ENCODE measurements around the gene USP32. TPM values are rescaled to one million over a fixed set of nuclear protein-coding genes. Genes with fewer than 3 reads are reported as not detected.

USP32 gene
- total and polyA plus RNA-seq, 2 donors (not counting 1 experiment from before 2014, with no cell fraction given) = 7.7 to 48.8 TPM

- no peak overlapping the region for H3K9ac ChIP-seq (ENCODE audit: low read length)
- no peaks in the 10 kb centered on the region for H3K36me3 ChIP-seq (replicated peaks in 1 of 2; ENCODE audit: control extremely low read depth in 1 of 2, control insufficient read depth in 1 of 2, extremely low read depth in 1 of 2, insufficient read depth in 2 of 2, low read length in 1 of 2)
- POLR2A ChIA-PET = no interaction called here
- 47% methylated on average over 9 of the region's 17 CpGs for WGBS (ENCODE audit: insufficient coverage)
- no peak overlapping the region for H3K4me3 Mint-ChIP-seq
- intact Hi-C loops (cut with micrococcal nuclease) = no loop called here
- H3K9me3 Mint-ChIP-seq (ENCODE audit: insufficient read depth) = no peaks in the 10 kb centered on the region
- DNase-seq (no peak), ATAC-seq (ENCODE audit: low read depth) (no peak)
- H3K27ac Mint-ChIP-seq = no peak overlapping the region
- H2AFZ ChIP-seq (ENCODE audit: insufficient read depth, low read depth, low read length, poor library complexity, severe bottlenecking) = no peak overlapping the region
- H3K27ac ChIP-seq (ENCODE audit: low read length in 2 of 2) = no peak overlapping the region
- peaks cover 35% of the 10 kb centered on the region for H3K27me3 Mint-ChIP-seq
- H3K27me3 ChIP-seq (replicated peaks in 1 of 4; ENCODE audit: control extremely low read depth in 1 of 4, control insufficient read depth in 3 of 4, insufficient read depth in 4 of 4, low read length in 3 of 4) = peaks cover 0 to 14% (median 0%) of the 10 kb centered on the region in 4 experiments
- peaks cover 9% of the 10 kb centered on the region for H3K4me1 Mint-ChIP-seq
- no peaks in the 10 kb centered on the region for H3K9me3 ChIP-seq (ENCODE audit: control extremely low read depth in 1 of 3, control insufficient read depth in 2 of 3, insufficient read depth in 1 of 3, low read length in 2 of 3)
- peaks cover 0 to 3% of the 10 kb centered on the region in 2 donors for H3K4me1 ChIP-seq (ENCODE audit: control insufficient read depth in 2 of 2, insufficient read depth in 2 of 2, low read length in 2 of 2)
- H3K4me2 ChIP-seq (replicated peaks; ENCODE audit: low read depth, low read length, poor library complexity, severe bottlenecking) = no peak overlapping the region
- no peak overlapping the region for H3K4me3 ChIP-seq (ENCODE audit: control extremely low read depth in 1 of 5, extremely low read depth in 1 of 5, insufficient read depth in 1 of 5, low read depth in 2 of 5, low read length in 4 of 5)
- TF ChIP-seq, protein P1, sequence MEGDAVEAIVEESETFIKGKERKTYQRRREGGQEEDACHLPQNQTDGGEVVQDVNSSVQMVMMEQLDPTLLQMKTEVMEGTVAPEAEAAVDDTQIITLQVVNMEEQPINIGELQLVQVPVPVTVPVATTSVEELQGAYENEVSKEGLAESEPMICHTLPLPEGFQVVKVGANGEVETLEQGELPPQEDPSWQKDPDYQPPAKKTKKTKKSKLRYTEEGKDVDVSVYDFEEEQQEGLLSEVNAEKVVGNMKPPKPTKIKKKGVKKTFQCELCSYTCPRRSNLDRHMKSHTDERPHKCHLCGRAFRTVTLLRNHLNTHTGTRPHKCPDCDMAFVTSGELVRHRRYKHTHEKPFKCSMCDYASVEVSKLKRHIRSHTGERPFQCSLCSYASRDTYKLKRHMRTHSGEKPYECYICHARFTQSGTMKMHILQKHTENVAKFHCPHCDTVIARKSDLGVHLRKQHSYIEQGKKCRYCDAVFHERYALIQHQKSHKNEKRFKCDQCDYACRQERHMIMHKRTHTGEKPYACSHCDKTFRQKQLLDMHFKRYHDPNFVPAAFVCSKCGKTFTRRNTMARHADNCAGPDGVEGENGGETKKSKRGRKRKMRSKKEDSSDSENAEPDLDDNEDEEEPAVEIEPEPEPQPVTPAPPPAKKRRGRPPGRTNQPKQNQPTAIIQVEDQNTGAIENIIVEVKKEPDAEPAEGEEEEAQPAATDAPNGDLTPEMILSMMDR (IDR thresholded peaks at IDR 0.05) = no peak
- no peak for TF ChIP-seq EZH2 (IDR thresholded peaks at IDR 0.05; ENCODE audit: borderline replicate concordance, insufficient read depth, low read depth, low read length, poor library complexity, severe bottlenecking)
- no peaks in the 10 kb centered on the region for H3K79me2 ChIP-seq (ENCODE audit: control insufficient read depth, insufficient read depth, low read length)
- no peaks in the 10 kb centered on the region for H4K20me1 ChIP-seq (ENCODE audit: control insufficient read depth, insufficient read depth, low read length, poor library complexity, severe bottlenecking)
- CTCF ChIA-PET = interaction anchor here (0.8 kb wide), 1 partner anchor 9 kb away, joined by 3 read pairs; no protein-coding TSS in a partner anchor
These were observed 230.2 kb downstream of the USP32 start for GRCh38 chr17:60161598-60162330.

GRCh38 chr17:60160829-60161501 is 231.0 kb downstream of the USP32 start:
- POLR2A ChIA-PET = no interaction called here
- Histone ChIP-seq H3K4me2 (replicated peaks; ENCODE audit: low read depth, low read length, poor library complexity, severe bottlenecking) (no peak overlapping the region), H3K36me3 (replicated peaks in 1 of 2; ENCODE audit: control extremely low read depth in 1 of 2, control insufficient read depth in 1 of 2, extremely low read depth in 1 of 2, insufficient read depth in 2 of 2, low read length in 1 of 2) (no peaks in the 10 kb centered on the region), H2AFZ (ENCODE audit: insufficient read depth, low read depth, low read length, poor library complexity, severe bottlenecking) (no peak overlapping the region), H3K9ac (ENCODE audit: low read length) (no peak overlapping the region), H4K20me1 (ENCODE audit: control insufficient read depth, insufficient read depth, low read length, poor library complexity, severe bottlenecking) (no peaks in the 10 kb centered on the region), H3K9me3 (ENCODE audit: control extremely low read depth in 1 of 3, control insufficient read depth in 2 of 3, insufficient read depth in 1 of 3, low read length in 2 of 3) (no peaks in the 10 kb centered on the region), H3K27me3 (replicated peaks in 1 of 4; ENCODE audit: control extremely low read depth in 1 of 4, control insufficient read depth in 3 of 4, insufficient read depth in 4 of 4, low read length in 3 of 4) (peaks cover 0 to 14% (median 0%) of the 10 kb centered on the region in 4 experiments), H3K4me3 (ENCODE audit: control extremely low read depth in 1 of 5, extremely low read depth in 1 of 5, insufficient read depth in 1 of 5, low read depth in 2 of 5, low read length in 4 of 5) (no peak overlapping the region), H3K4me1 (ENCODE audit: control insufficient read depth in 2 of 2, insufficient read depth in 2 of 2, low read length in 2 of 2) (peaks cover 0 to 3% of the 10 kb centered on the region in 2 donors), H3K27ac (ENCODE audit: low read length in 2 of 2) (no peak overlapping the region), H3K79me2 (ENCODE audit: control insufficient read depth, insufficient read depth, low read length) (no peaks in the 10 kb centered on the region)
- no peak for DNase-seq
- ATAC-seq (ENCODE audit: low read depth) = peak; percentile 17
- TF ChIP-seq EZH2 (IDR thresholded peaks at IDR 0.05; ENCODE audit: borderline replicate concordance, insufficient read depth, low read depth, low read length, poor library complexity, severe bottlenecking) = no peak
- TF ChIP-seq, protein P1 (IDR thresholded peaks at IDR 0.05) = no peak
- Mint-ChIP-seq H3K27me3 (peaks cover 40% of the 10 kb centered on the region), H3K4me1 (peaks cover 9% of the 10 kb centered on the region), H3K4me3 (no peak overlapping the region), H3K9me3 (ENCODE audit: insufficient read depth) (no peaks in the 10 kb centered on the region), H3K27ac (no peak overlapping the region)
- intact Hi-C loops (cut with micrococcal nuclease) = no loop called here
- 80% methylated on average over 8 of the region's 10 CpGs for WGBS (ENCODE audit: insufficient coverage)
- CTCF ChIA-PET = interaction anchor here (0.8 kb wide), 1 partner anchor 10 kb away, joined by 3 read pairs; no protein-coding TSS in a partner anchor

Data from B cell (primary cell).